Measurements from ENCODE around the gene ACACB.

ACACB gene

GRCh38 chr12:109246221-109246620 is 129.8 kb downstream of the ACACB start:
- H2AFZ ChIP-seq (ENCODE audit: low read depth, low read length), result no peak overlapping the region
- H3K4me2 ChIP-seq (ENCODE audit: insufficient read depth, low read length), result no peak overlapping the region
- peaks cover 4% of the 10 kb centered on the region for H3K27me3 ChIP-seq (ENCODE audit: insufficient read depth, low read length, poor library complexity)
- H3K4me1 ChIP-seq (ENCODE audit: insufficient read depth, low read length), result no peaks in the 10 kb centered on the region; the same call in 1 of the 2 replicates
- H3K79me2 ChIP-seq (ENCODE audit: insufficient read depth, low read length), result no peaks in the 10 kb centered on the region
- no peak for DNase-seq
- H3K4me3 ChIP-seq (ENCODE audit: low read depth in 1 of 2, low read length in 2 of 2), result no peak overlapping the region
- H3K27ac ChIP-seq (ENCODE audit: low read length), result no peak overlapping the region
- H3K9ac ChIP-seq (ENCODE audit: low read depth, low read length), result no peak overlapping the region
- TF ChIP-seq, protein P1, sequence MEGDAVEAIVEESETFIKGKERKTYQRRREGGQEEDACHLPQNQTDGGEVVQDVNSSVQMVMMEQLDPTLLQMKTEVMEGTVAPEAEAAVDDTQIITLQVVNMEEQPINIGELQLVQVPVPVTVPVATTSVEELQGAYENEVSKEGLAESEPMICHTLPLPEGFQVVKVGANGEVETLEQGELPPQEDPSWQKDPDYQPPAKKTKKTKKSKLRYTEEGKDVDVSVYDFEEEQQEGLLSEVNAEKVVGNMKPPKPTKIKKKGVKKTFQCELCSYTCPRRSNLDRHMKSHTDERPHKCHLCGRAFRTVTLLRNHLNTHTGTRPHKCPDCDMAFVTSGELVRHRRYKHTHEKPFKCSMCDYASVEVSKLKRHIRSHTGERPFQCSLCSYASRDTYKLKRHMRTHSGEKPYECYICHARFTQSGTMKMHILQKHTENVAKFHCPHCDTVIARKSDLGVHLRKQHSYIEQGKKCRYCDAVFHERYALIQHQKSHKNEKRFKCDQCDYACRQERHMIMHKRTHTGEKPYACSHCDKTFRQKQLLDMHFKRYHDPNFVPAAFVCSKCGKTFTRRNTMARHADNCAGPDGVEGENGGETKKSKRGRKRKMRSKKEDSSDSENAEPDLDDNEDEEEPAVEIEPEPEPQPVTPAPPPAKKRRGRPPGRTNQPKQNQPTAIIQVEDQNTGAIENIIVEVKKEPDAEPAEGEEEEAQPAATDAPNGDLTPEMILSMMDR (IDR thresholded peaks at IDR 0.05; ENCODE audit: borderline replicate concordance, extremely low read depth, low read length, poor library complexity, severe bottlenecking), result no peak
- no peak for TF ChIP-seq EZH2 (IDR thresholded peaks at IDR 0.05; ENCODE audit: borderline replicate concordance, low read depth, low read length, severe bottlenecking)
- no peaks in the 10 kb centered on the region for H4K20me1 ChIP-seq (ENCODE audit: insufficient read depth, low read length)
- ATAC-seq (ENCODE audit: insufficient read depth, low read depth), result no peak
- no peaks in the 10 kb centered on the region for H3K36me3 ChIP-seq (ENCODE audit: insufficient read depth, low read length)
- no peaks in the 10 kb centered on the region for H3K9me3 ChIP-seq (ENCODE audit: insufficient read depth, low read length, severe bottlenecking)

DNA sequence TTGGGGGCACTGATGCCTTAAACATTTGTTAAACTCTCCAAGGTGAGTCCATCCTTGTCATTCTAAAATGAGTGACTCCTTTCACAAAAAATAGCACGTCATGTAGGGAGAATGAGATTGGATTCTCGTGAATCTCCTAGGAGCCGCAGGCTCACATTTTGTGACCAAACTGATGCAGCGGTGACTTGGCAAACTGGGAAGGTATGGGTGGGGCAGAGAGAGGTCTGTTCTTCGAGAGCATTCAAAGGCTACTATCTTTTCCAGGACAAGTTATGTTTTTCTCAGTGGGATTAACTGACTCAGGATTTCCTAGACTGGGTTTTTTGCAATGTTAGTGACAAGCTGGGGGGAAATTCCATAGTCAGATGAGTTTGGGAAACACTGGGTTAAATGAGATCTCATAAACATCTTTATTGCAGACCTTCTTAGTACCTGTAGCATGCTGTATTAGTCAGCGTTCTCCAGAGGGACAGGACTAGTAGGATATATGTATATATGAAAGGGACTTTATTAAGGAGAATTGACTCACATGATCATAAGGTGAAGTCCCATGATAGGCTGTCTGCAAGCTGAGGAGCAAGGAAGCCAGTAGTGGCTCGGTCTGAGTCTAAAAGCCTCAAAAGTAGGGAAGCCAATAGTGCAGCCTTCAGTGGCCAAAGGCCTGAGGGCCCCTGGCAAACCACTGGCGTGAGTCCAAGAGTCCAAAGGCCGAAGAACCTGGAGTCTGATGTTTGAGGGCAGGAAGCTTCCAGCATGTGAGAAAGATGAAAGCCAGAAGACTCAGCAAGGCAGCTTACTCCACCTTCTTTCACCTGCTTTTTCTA is 131.7 kb downstream of the ACACB start:
- Histone ChIP-seq H3K27ac (ENCODE audit: low read length) (no peak overlapping the region), H3K4me1 (ENCODE audit: insufficient read depth, low read length) (no peaks in the 10 kb centered on the region; the same call in 1 of the 2 replicates), H3K4me2 (ENCODE audit: insufficient read depth, low read length) (no peak overlapping the region), H3K36me3 (ENCODE audit: insufficient read depth, low read length) (no peaks in the 10 kb centered on the region), H3K4me3 (ENCODE audit: low read depth in 1 of 2, low read length in 2 of 2) (no peak overlapping the region), H3K9ac (ENCODE audit: low read depth, low read length) (no peak overlapping the region), H2AFZ (ENCODE audit: low read depth, low read length) (no peak overlapping the region), H3K9me3 (ENCODE audit: insufficient read depth, low read length, severe bottlenecking) (no peaks in the 10 kb centered on the region), H3K79me2 (ENCODE audit: insufficient read depth, low read length) (no peaks in the 10 kb centered on the region), H3K27me3 (ENCODE audit: insufficient read depth, low read length, poor library complexity) (peaks cover 4% of the 10 kb centered on the region), H4K20me1 (ENCODE audit: insufficient read depth, low read length) (no peaks in the 10 kb centered on the region)
- DNase-seq, result no peak
- no peak for TF ChIP-seq EZH2 (IDR thresholded peaks at IDR 0.05; ENCODE audit: borderline replicate concordance, low read depth, low read length, severe bottlenecking)
- TF ChIP-seq, protein P1 (IDR thresholded peaks at IDR 0.05; ENCODE audit: borderline replicate concordance, extremely low read depth, low read length, poor library complexity, severe bottlenecking), result no peak
- no peak for ATAC-seq (ENCODE audit: insufficient read depth, low read depth)

GRCh38 chr12:109250523-109250922 is 134.1 kb downstream of the ACACB start:
- H3K4me1 ChIP-seq (ENCODE audit: insufficient read depth, low read length), result no peaks in the 10 kb centered on the region; the same call in 1 of the 2 replicates
- ATAC-seq (ENCODE audit: insufficient read depth, low read depth) (no peak), DNase-seq (no peak)
- no peak overlapping the region for H2AFZ ChIP-seq (ENCODE audit: low read depth, low read length)
- no peak overlapping the region for H3K4me3 ChIP-seq (ENCODE audit: low read depth in 1 of 2, low read length in 2 of 2)
- H3K27me3 ChIP-seq (ENCODE audit: insufficient read depth, low read length, poor library complexity), result peaks cover 4% of the 10 kb centered on the region
- no peak overlapping the region for H3K27ac ChIP-seq (ENCODE audit: low read length)
- no peaks in the 10 kb centered on the region for H3K79me2 ChIP-seq (ENCODE audit: insufficient read depth, low read length)
- H3K36me3 ChIP-seq (ENCODE audit: insufficient read depth, low read length), result no peaks in the 10 kb centered on the region
- H4K20me1 ChIP-seq (ENCODE audit: insufficient read depth, low read length), result no peaks in the 10 kb centered on the region
- peaks cover 9% of the 10 kb centered on the region for H3K9me3 ChIP-seq (ENCODE audit: insufficient read depth, low read length, severe bottlenecking)
- H3K9ac ChIP-seq (ENCODE audit: low read depth, low read length), result no peak overlapping the region
- no peak overlapping the region for H3K4me2 ChIP-seq (ENCODE audit: insufficient read depth, low read length)
- no peak for TF ChIP-seq EZH2 (IDR thresholded peaks at IDR 0.05; ENCODE audit: borderline replicate concordance, low read depth, low read length, severe bottlenecking)
- TF ChIP-seq, protein P1 (IDR thresholded peaks at IDR 0.05; ENCODE audit: borderline replicate concordance, extremely low read depth, low read length, poor library complexity, severe bottlenecking), result no peak

All from DND-41 (cell line).